HepG2 (cell line): ENCODE measurements around the gene STARD10. TPM values are rescaled to one million over a fixed set of nuclear protein-coding genes. Genes with fewer than 3 reads are reported as not detected.

ENCODE experiments used
- BCL6 ChIP-seq: IDR thresholded peaks from 2 replicates; pipeline ENCODE4 v1.6.1; 2016; ENCODE audit warnings: missing genetic modification reagents, missing compliant biosample characterization
- CBX5 ChIP-seq: sonication (generic); formaldehyde crosslinking; IDR thresholded peaks from 2 replicates; pipeline ENCODE4 v1.4.0; 2020; ENCODE audit warnings: missing genetic modification reagents, borderline replicate concordance
- DPF2 ChIP-seq: sonication (generic); formaldehyde crosslinking; IDR thresholded peaks from 2 replicates; pipeline ENCODE4 v1.4.0; 2020; ENCODE audit warnings: mild to moderate bottlenecking, low read depth, missing genetic modification reagents, borderline replicate concordance
- ERF ChIP-seq: IDR thresholded peaks from 2 replicates; pipeline ENCODE4 v1.6.1; 2018; ENCODE audit warnings: missing biosample characterization, missing genetic modification reagents
- ISX ChIP-seq: sonication (generic); formaldehyde crosslinking; conservative IDR thresholded peaks from 2 replicates; pipeline ENCODE4 v1.5.0; 2020; ENCODE audit warnings: missing genetic modification reagents
- NBN ChIP-seq: fragments of 450-650 bp; conservative IDR thresholded peaks from 2 replicates; pipeline ENCODE4 v1.6.1; 2017
- RERE ChIP-seq: IDR thresholded peaks from 2 replicates; pipeline ENCODE4 v1.6.1; 2016; ENCODE audit warnings: low read depth, missing genetic modification reagents, missing compliant biosample characterization
- RFX3 ChIP-seq: IDR thresholded peaks from 2 replicates; pipeline ENCODE4 v1.6.1; 2016; ENCODE audit warnings: missing biosample characterization, missing genetic modification reagents
- ZBTB43 ChIP-seq: sonication (generic); formaldehyde crosslinking; conservative IDR thresholded peaks from 2 replicates; pipeline ENCODE4 v1.4.0; 2020; ENCODE audit warnings: missing genetic modification reagents
- ZFP36L1 ChIP-seq: sonication (generic); formaldehyde crosslinking; IDR thresholded peaks from 2 replicates; pipeline ENCODE4 v1.8.0; 2022; ENCODE audit warnings: mild to moderate bottlenecking, missing genetic modification reagents, moderate library complexity
- ZNF101 ChIP-seq: sonication (generic); formaldehyde crosslinking; IDR thresholded peaks from 2 replicates; pipeline ENCODE4 v1.4.0; 2020; ENCODE audit warnings: mild to moderate bottlenecking, low read depth, missing genetic modification reagents, borderline replicate concordance
- ZNF431 ChIP-seq: sonication (generic); formaldehyde crosslinking; IDR thresholded peaks from 2 replicates; pipeline ENCODE4 v1.9.0; 2022; ENCODE audit warnings: missing genetic modification reagents, low read depth, mild to moderate bottlenecking, borderline replicate concordance
- ZNF44 ChIP-seq: sonication (generic); formaldehyde crosslinking; IDR thresholded peaks from 2 replicates; pipeline ENCODE4 v1.5.1; 2020; ENCODE audit warnings: mild to moderate bottlenecking, missing genetic modification reagents
- ZNF552 ChIP-seq: sonication (generic); formaldehyde crosslinking; IDR thresholded peaks from 2 replicates; pipeline ENCODE4 v1.9.0; 2022; ENCODE audit warnings: missing genetic modification reagents, mild to moderate bottlenecking, borderline replicate concordance
- ZNF597 ChIP-seq: sonication (generic); formaldehyde crosslinking; IDR thresholded peaks from 2 replicates; pipeline ENCODE4 v1.5.0; 2020; ENCODE audit warnings: missing genetic modification reagents
- ZNF605 ChIP-seq: sonication (generic); formaldehyde crosslinking; IDR thresholded peaks from 2 replicates; pipeline ENCODE4 v1.8.0; 2022; ENCODE audit warnings: mild to moderate bottlenecking, missing genetic modification reagents
- ZNF639 ChIP-seq: conservative IDR thresholded peaks from 2 replicates; pipeline ENCODE4 v1.6.1; 2018; ENCODE audit warnings: missing genetic modification reagents
- ZNF775 ChIP-seq: sonication (generic); formaldehyde crosslinking; IDR thresholded peaks from 2 replicates; pipeline ENCODE4 v1.4.0; 2020; ENCODE audit warnings: missing genetic modification reagents, mild to moderate bottlenecking, moderate library complexity, borderline replicate concordance
- polyA plus RNA-seq, 8 experiments: library from polyadenylated mRNA; depleted of rRNA in 3 of 8; stranded (reverse) in 7 of 8; unstranded in 1 of 8; fragments of >200 nt; fragmentation: Illumina TruSeq in 4 of 8; extraction: Trizol in 4 of 8; gene quantifications; 2 replicates each; pipeline versions ENCODE4 v1.2.1 to v1.2.3, GENCODE V29; 2011 to 2016; ENCODE audit warnings: low read depth in 4 of 8, missing spikeins in 1 of 8, mixed read lengths in 1 of 8; ENCODE audit not compliant: insufficient read depth in 1 of 8
- total RNA-seq, 5 experiments: library from RNA; depleted of rRNA; stranded (reverse); fragments of >200 nt; fragmentation: Illumina TruSeq; extraction: Trizol; gene quantifications; 2 replicates each; pipeline ENCODE4 v1.2.3, GENCODE V29; 2016; ENCODE audit warnings: low read depth in 1 of 5

STARD10 gene
- total and polyA plus RNA-seq, 2 of the 13 experiments (the other 11 are each of a cell fraction or from before 2014, with no cell fraction given): 260 to 341 TPM

GRCh38 chr11:72814286-72815109 lies 20.7 kb upstream of the STARD10 start, which contains the start of gene ATG16L2 (continued):
- TF ChIP-seq RERE (CRISPR knock-in tag) (0 out of 2 replicates have a peak, but pooled peaks have one; percentile 23), ISX (CRISPR knock-in tag) (no peak), ZNF605 (CRISPR knock-in tag) (no peak; the same call in none of the 2 replicates), ZNF639 (CRISPR knock-in tag) (no peak), ZFP36L1 (no peak), RFX3 (CRISPR knock-in tag) (no peak), ERF (CRISPR knock-in tag) (0 out of 2 replicates have a peak, but pooled peaks have one; percentile 34), BCL6 (CRISPR knock-in tag) (no peak; the same call in 1 of the 2 replicates), CBX5 (CRISPR knock-in tag) (no peak; the same call in 1 of the 2 replicates), ZNF552 (CRISPR knock-in tag) (no peak), ZNF431 (CRISPR knock-in tag) (0 out of 2 replicates have a peak, but pooled peaks have one; percentile 65), NBN (no peak), ZNF101 (CRISPR knock-in tag) (no peak), ZBTB43 (CRISPR knock-in tag) (no peak), ZNF597 (CRISPR knock-in tag) (no peak), ZNF44 (CRISPR knock-in tag) (no peak), ZNF775 (CRISPR knock-in tag) (no peak), DPF2 (CRISPR knock-in tag) (no peak)
